ENCODE measurements around the gene RPS6KA3.

RPS6KA3 gene

DNA sequence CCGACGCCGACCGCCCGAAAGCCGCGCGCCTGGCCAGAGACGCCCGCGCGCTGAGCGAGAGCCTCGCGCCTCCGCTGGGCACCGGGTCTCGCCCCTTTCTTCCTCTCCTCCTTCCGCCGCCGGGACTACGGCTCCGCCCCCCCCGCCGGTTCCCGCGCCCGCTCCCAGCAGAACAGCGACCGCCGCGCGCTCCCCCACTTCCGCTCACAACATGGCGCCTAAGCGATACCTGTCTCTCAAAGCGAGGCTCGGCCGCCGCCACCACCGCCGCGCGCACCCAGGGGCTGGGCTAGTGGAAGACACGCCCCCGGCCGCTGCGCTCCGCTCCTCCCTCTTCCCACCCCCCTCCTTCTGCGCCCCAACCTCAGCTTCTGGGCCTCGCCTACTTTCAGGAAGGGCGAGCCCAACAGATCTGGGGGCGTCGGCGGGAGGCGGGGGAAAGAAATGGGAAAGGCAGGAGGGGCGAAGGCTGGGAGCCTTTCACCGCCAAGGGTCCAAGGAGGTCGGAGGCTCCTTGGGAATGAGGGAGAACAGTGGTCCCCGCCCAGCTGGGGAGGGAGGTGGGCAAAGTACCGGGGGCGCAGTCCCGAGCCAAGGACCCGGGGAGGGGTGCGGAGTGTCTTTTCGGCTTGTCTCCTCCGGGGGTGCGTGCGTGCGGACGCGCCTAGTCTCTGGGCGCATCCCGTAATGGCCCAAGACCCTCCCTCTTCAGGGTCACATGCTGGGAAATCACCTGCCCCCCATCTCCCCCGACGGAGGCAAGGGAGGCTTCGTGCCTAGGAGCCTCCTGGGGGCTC is at the start of gene RPS6KA3:
Gene RPS6KA3, minus strand, starts transcription at position 100 of the 797 bp plus-strand sequence. CDS start 277 bp downstream, outside the sequence.
- CTCF ChIA-PET, result no interaction called here

GRCh38 chrX:20315140-20315539 is 48.4 kb upstream of the RPS6KA3 start:
- TF ChIP-seq, protein P1, sequence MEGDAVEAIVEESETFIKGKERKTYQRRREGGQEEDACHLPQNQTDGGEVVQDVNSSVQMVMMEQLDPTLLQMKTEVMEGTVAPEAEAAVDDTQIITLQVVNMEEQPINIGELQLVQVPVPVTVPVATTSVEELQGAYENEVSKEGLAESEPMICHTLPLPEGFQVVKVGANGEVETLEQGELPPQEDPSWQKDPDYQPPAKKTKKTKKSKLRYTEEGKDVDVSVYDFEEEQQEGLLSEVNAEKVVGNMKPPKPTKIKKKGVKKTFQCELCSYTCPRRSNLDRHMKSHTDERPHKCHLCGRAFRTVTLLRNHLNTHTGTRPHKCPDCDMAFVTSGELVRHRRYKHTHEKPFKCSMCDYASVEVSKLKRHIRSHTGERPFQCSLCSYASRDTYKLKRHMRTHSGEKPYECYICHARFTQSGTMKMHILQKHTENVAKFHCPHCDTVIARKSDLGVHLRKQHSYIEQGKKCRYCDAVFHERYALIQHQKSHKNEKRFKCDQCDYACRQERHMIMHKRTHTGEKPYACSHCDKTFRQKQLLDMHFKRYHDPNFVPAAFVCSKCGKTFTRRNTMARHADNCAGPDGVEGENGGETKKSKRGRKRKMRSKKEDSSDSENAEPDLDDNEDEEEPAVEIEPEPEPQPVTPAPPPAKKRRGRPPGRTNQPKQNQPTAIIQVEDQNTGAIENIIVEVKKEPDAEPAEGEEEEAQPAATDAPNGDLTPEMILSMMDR (IDR thresholded peaks at IDR 0.05; ENCODE audit: control extremely low read depth, extremely low read depth, low read depth, missing control alignments), result no peak
- CTCF ChIA-PET, result no interaction called here
- POLR2A ChIA-PET, result no interaction called here
- peak; percentile 14 for DNase-seq (ENCODE audit: extremely low spot score)

More for the DNA sequence above, at the start of gene RPS6KA3:
- POLR2A ChIA-PET, result interaction anchor here (0.6 kb wide), 2 partner anchors 11 to 151 kb away, joined by 3 to 4 read pairs; no protein-coding TSS in a partner anchor
- TF ChIP-seq, protein P1 (IDR thresholded peaks at IDR 0.05; ENCODE audit: control extremely low read depth, extremely low read depth, low read depth, missing control alignments), result no peak
- peak; percentile 85 for DNase-seq (ENCODE audit: extremely low spot score)

GRCh38 chrX:20313899-20314298 is 47.2 kb upstream of the RPS6KA3 start:
- TF ChIP-seq, protein P1 (IDR thresholded peaks at IDR 0.05; ENCODE audit: control extremely low read depth, extremely low read depth, low read depth, missing control alignments), result no peak
- DNase-seq (ENCODE audit: extremely low spot score), result no peak
- ChIA-PET CTCF (interaction anchor here (1.0 kb wide), 1 partner anchor 10 kb away, joined by 3 read pairs; no protein-coding TSS in a partner anchor), POLR2A (no interaction called here)

DNA sequence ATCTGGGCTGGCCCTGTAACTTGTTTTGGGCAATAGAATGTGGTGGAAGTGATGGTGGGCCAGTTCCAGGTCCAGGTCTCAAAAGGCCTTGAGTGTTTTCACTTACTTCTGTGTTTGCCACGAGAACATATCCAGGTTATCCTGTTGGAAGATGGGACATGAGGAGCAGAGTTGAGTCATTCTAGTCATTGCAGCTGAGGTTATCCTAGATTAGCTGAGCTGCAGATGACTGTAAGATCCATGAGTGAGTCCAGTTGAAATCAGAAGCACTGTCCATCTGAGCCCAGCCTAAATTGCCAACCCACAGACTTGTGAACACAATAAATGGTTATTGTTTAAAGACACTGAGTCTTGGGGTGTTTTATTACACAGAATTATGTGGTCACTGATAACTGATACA is 45.3 kb upstream of the RPS6KA3 start:
- ChIA-PET POLR2A (no interaction called here), CTCF (no interaction called here)
- TF ChIP-seq, protein P1 (IDR thresholded peaks at IDR 0.05; ENCODE audit: control extremely low read depth, extremely low read depth, low read depth, missing control alignments), result no peak
- no peak for DNase-seq (ENCODE audit: extremely low spot score)

- no peak for DNase-seq (ENCODE audit: extremely low spot score)
- ChIA-PET POLR2A (no interaction called here), CTCF (no interaction called here)
- TF ChIP-seq, protein P1 (IDR thresholded peaks at IDR 0.05; ENCODE audit: control extremely low read depth, extremely low read depth, low read depth, missing control alignments), result no peak
These were observed 44.8 kb upstream of the RPS6KA3 start for GRCh38 chrX:20311505-20311904.

DNA sequence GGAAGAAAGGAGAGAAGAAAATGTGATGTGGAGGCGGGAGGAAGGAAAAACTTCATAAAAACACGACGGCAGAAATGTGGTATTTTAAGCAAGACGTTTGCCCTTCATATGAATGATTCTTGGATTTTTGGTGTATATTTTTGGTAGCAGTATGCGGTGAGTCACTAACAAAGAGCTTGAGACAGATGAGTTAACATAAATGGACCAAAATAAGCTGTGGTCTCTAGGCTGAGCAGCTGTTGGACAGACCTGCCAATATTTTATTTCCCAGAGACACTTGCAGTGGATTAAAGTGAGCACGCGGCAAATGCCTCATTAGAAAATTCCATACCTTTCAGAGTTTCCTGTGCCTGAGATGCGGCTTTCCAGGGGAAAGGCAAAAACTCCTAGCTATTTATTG is 43.1 kb upstream of the RPS6KA3 start:
- ChIA-PET CTCF (interaction anchor here (0.8 kb wide), 1 partner anchor 12 kb away, joined by 3 read pairs; no protein-coding TSS in a partner anchor), POLR2A (no interaction called here)
- TF ChIP-seq, protein P1 (IDR thresholded peaks at IDR 0.05; ENCODE audit: control extremely low read depth, extremely low read depth, low read depth, missing control alignments), result no peak
- no peak for DNase-seq (ENCODE audit: extremely low spot score)
